HG03571 (cell line): ENCODE results near the gene SUPV3L1.
"Not testable (repeated sequence)": the region's sequence is repeated elsewhere in the genome, so short reads cannot be mapped to it uniquely, and the experiment has no call there.

ENCODE experiments used
- ATAC-seq: cut with Tn5 transposase; IDR thresholded peaks from one replicate; pipeline ENCODE4 v1.9.1; 2021; ENCODE audit not compliant: unreplicated experiment

Gene SUPV3L1

DNA sequence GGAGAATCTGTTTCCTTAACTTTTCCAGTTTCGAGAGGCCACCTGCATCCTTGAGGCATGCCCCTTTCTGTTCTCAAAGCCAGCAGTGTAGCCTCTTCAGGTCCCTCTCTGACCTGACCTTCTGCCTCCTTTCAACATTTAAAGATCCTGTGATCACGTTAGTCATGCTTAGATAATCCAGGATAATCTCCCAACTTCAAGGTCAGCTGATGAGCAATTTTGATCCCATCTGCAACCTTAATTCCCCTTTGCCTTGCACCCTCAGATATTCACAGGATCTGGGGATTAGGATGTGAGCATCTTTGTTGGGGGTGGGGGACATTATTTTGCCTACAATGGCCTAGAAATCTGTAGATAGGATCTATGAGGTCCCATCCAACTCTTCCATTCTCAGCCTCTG, 48.1 kb downstream of the SUPV3L1 start:
- ATAC-seq: no peak

DNA sequence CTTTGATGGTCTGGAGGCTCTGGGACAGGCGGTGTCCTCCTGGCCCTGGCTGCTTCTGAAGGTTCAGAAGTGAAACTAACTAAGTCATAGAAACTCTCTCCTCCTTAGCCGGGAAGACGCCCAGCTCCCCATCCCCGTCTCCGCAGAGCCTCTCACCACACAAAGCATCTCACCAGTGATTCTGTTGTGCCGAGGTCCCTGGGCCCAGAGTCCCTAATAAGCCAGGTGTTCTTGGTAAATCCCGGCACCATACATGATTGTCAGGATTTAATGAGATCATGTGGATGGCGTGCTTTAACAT, 49.5 kb downstream of the SUPV3L1 start:
- no peak for ATAC-seq

DNA sequence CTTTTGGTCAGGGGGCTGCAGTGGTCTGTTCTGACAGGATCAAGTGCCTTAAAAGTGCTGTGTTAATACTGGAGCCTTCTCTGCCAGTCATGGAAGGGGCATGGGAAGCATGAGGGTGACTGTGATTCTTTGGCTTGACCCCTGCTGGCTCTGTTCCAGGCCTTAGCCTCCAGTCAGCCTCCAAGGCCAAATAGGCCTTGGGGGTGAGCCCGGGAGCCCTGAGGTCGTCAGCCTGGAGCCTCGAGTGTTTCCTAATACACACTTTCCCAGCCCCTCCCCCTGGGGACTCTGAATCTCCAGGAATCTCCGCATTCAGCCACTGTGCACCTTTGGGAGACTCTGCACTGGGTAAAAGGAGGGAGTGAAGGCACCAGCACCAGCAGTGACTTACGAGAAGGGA, 50.1 kb downstream of the SUPV3L1 start:
- no peak for ATAC-seq

DNA sequence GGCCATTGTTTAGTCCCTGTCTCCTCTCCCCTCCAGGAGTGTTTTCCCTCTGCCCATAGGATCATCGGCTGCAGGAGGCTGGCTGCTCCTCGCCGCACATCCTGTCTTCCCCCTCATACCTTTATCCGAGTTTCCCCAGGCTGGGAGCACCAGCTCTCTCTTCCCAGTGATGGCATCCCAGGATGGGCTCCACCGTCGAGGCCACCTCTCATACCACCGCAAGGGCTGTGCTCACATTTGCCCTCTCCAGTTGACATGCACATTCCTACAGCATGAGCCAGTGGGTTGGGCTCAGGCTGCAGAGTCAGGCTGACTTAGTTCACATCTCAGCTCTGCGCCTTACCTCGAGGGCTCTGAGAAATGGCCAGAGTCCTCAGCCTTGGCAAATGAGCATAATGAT, 52.2 kb downstream of the SUPV3L1 start:
- no peak for ATAC-seq

DNA sequence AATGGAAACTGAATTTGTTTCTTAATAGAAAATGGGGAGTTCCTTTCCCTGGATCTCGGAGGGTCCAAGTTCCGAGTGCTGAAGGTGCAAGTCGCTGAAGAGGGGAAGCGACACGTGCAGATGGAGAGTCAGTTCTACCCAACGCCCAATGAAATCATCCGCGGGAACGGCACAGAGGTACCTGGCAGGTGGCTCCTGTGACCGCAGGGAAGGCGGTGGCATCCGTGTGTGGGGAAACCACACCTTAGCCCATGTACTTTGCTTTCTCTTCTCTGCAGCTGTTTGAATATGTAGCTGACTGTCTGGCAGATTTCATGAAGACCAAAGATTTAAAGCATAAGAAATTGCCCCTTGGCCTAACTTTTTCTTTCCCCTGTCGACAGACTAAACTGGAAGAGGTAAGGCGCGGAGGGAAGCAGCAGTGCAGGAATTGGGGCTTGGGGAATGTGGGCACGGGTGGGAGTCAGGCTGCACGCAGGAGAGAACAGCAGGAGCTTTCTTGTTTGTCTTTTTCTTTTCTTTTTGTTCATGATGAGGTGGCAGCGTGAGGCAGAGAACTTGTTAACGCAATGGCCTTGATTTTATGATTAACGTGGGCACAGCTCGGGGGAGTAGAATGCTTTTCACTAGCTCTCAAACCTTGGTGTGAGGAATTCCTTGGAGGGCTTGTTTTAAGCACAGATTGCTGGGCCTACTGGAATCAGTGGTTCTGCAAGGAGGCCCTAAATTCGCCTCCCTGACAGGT, 52.9 kb downstream of the SUPV3L1 start:
- no peak for ATAC-seq

DNA sequence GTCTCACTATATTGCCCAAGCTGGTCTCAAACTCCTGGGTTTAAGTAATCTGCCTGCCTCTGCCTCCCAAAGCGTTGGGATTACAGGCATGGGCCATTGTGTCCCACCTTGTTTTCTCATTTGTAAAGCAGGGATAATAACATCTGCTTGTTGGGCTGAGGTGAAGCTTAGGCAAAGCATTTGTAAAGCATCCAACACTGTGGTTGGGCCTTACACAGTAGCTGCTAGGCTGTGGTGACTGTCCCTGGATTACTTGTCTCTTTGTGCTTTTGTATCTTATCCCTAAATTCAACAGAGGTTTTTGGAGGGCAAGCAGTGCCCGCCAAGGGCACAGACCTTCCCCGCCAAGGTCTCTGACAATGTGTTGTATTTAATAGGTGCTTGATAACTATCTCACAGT, 54.4 kb downstream of the SUPV3L1 start:
- ATAC-seq: no peak

DNA sequence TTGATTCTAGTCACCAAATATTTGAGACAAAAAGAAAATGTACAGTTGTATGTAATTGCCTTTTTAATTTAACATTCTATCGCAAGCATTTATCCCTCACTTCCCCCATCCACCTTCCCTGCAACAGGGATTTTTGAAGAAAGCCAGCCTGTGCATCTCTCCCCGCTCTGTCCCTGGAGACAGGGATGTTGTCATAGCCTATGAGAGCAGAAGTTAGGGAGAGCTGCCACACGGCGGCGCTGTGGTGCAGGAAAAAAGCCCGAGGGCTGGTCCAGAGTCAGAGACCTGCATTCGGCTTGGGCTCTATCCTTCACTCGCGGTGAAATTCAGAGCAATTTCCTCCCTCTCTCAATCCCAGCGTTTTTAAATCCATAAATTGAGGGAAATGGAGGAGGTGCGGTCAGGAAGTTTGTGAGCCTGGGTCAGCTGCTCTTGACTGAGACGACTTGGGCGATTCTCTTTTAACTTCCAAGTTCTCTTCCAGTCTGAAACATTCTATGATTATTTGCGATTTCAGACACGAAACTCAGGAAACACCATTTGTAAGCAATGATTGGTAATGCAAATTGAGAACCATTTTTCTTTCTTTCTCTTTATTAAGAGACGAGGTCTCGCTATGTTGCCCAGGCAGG, 57.6 kb downstream of the SUPV3L1 start:
- peak; percentile 83 for ATAC-seq

DNA sequence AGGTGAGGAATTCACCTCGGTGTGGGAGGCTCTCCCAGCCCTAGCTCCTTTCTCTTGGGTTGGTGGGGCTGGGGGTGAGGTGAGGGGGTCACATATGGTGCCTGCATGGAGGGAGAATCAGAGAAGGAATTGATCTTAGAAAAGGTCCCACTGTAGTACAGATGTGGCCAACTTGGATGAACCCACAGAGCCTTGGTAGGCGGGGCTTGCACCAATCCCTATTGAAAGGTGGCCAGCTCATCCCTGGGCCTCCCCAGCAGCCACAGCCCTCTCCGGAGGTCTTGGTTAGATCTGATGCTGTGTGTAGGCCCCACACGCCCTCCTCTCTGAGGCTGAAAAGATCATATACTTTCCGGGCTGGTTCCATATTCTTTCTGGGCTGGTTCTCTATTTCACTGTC, 59.1 kb downstream of the SUPV3L1 start:
- ATAC-seq: no peak

DNA sequence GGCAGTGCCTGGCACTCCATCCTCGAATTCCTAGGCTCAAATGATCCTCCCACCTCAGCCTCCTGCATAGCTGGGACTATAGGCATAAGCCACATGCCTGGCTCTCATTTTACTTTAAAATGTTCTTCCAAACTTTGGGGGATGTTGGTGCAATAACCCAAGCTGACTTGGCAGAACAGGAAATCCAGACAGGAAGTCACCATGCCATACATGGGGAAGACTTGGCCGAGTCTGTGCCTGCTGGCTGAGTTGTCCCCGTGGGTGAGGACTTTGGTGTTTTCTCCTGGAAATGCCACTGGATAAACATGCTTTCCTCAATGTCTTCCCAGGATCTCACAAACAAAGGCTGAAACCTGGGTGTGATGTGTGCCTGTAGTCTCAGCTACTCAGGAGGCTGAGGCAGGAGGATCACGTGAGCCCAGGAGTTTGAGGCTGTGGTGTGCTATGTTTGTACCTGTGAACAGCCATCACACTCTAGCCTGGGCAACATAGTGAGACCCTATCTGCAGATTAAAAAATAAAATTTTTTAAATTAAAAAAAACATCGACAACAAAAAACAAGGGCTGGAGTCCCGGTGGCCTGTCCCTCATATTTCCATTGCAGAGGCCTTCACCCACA, 59.9 kb downstream of the SUPV3L1 start:
- ATAC-seq: no peak

DNA sequence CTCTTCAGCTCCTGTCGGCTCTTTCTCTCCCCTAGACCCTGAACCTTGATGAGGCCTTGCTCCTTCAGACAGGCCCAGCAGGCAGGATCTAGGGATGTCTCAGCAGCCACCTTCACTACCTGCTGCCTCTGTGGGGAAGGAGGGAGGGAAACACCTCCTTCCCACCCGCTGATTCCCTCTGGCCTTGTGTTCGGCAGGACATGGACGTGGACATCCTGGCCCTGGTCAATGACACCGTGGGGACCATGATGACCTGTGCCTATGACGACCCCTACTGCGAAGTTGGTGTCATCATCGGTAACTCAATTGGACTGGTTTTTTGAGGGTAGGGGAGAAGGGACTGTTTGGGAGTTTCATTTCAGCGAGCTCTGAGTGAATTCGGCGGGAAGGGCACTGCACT, 60.4 kb downstream of the SUPV3L1 start:
- ATAC-seq: no peak

DNA sequence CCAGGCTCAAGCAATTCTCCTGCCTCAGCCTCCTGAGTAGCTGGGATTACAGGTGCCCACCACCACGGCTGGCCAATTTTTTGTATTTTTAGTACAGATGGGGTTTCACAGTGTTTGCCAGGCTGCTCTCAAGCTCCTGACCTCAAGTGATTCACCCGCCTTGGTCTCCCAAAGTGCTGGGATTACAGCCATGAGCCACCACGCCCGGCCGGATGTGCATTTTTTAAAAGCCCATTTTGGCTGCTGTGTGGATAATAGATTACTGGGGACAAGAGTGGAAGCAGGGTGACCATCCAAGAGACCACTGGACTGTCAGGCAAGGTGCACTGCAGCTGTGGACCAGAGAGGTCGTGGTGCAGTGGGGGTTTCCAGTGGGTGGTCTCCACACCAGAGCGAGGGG, 61.5 kb downstream of the SUPV3L1 start:
- no peak for ATAC-seq

DNA sequence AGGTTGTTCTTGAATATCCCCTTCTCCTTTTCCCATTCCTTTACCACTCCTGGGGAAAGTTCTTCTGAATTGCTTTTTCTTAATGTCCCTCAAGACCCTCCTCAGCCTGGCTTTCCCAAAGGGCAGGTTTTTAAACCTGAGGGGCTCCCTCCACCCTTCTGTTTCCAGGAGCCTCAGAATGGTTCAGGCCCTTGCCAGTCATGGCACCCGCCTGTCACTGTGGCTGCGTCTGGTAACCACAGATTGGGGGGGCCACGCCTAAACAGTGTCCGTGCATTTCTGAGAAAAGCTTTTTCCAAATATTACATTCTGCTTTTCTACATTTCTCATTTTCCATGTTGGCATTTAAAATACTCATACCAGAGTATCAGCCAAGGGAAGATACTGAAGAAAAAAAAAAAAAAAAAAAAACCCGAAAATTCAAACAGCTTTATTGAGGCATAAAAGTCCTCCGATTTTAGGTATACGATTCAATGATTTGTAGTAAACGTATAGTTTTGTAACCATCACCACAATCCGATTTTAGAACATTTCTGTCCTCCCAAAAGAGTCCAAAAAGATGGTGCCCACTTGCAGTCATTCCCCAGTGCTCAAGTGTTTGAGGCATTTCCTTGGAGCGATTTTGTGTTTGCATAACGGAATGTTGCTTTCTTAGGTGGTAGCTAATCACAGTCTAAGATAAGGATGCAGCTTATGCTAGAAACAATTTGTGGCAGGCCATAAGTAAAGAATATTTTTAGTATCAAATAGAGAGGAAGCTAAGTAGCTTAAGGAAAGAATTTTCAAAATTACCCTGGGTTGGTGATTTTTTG, 62.2 kb downstream of the SUPV3L1 start:
- ATAC-seq: no peak

DNA sequence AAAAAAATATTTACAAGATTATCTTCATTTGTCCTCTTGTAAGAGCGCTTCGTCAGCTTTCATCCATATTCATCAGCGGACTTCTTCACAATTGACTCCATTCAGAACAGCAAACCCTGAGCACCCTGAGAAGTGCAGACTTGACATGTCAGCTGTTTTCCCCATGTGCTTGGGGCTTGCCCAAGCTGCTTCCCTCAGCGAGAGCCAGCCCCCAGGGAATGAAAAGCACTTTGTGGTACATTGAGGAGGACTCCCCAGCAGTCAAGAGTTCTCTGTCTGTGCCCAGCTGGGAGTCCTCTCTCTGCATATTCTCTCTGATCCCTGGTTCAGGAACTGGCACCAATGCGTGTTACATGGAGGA, 62.8 kb downstream of the SUPV3L1 start:
- no peak for ATAC-seq

DNA sequence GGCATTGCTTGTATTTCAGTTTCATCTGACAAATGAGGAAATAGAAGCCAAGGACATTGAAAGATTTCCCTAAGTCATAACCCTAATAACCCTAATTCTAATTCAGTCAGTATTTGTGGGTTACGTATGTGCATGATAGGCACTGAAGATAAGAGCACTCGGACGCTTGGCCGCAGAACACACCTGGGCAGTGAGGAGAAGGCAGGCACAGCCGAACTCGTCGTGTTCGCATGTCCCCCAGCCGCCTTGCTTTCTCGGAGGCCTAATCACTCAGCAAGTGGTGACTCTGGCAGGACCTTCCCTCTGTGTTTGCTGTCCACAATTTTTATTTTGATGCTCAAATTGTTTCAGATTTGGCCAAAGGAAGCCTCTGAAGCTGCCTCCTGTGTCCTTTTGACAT, 63.8 kb downstream of the SUPV3L1 start:
- no peak for ATAC-seq

DNA sequence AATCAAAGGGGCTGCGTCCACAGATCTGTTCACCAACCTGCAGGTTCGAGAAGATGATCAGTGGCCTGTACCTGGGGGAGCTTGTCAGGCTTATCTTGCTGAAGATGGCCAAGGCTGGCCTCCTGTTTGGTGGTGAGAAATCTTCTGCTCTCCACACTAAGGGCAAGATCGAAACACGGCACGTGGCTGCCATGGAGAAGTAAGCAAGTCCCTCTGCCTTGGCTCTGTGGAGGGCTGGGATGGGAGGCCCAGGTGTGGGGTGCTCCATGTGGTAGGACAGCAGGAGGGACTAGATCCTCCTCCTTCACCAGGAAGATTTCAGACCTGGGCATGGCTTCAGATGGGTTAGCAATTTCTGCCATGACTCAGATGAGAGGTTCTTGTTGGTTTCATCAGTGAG, 66.0 kb downstream of the SUPV3L1 start:
- ATAC-seq: no peak

DNA sequence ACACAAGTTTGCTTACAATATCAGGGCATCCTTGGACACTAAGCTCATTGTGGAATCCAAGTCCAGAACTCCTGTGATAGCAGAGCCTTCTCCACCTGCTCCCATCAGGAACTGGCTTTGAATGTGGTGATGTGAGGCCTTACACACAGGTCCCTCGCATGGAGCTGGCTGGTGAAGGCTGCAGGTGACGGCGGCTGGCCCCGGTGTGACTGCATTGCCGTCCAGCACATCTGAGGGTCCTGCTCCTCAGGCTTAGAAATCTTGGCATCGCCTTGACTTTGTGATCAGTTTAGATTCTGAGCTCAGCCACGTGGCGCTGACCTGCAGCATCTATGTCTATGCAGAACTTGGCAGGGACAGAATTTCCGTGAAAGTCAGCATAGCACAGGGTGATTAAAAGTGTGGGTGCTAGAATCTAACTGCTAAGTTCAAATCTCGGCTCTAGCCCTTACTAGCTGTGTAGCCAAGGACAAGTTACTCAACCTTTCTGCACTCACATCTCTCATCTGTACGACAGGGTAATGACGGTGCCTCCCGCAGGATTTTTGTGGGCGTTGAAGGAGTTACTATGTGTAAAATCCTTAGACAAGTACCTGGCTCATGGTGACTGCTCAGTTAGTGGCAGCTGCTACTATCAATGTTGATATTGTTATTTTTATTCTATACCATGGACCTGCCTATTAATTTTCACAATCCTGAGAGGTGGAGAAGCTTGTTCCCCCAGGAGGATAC, 66.7 kb downstream of the SUPV3L1 start:
- no peak for ATAC-seq

DNA sequence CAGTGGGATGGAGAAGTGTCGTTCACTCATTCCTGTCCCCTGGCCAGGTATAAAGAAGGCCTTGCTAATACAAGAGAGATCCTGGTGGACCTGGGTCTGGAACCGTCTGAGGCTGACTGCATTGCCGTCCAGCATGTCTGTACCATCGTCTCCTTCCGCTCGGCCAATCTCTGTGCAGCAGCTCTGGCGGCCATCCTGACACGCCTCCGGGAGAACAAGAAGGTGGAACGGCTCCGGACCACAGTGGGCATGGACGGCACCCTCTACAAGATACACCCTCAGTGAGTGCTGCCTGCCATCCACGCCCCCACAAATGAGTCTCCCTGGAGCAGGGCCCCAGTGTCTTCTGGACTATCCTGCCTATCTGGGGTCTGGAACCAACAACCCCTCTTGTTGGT, 67.3 kb downstream of the SUPV3L1 start:
- ATAC-seq: no peak

DNA sequence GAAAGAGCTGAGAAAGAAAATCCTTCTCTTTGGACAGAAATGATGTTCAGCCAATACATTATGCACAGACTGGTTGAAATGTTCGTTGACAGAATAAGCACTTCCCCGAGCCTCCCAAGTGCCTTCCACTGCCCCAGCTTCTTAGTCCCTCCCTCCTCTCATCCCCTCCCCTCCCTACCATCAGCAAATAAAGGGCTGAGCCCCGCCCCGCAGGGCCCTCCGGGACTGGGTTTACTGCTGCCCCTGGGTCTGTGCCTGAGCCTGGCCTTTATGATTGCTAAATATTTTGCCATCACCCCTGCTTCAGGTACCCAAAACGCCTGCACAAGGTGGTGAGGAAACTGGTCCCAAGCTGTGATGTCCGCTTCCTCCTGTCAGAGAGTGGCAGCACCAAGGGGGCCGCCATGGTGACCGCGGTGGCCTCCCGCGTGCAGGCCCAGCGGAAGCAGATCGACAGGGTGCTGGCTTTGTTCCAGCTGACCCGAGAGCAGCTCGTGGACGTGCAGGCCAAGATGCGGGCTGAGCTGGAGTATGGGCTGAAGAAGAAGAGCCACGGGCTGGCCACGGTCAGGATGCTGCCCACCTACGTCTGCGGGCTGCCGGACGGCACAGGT, 68.2 kb downstream of the SUPV3L1 start:
- ATAC-seq: no peak

DNA sequence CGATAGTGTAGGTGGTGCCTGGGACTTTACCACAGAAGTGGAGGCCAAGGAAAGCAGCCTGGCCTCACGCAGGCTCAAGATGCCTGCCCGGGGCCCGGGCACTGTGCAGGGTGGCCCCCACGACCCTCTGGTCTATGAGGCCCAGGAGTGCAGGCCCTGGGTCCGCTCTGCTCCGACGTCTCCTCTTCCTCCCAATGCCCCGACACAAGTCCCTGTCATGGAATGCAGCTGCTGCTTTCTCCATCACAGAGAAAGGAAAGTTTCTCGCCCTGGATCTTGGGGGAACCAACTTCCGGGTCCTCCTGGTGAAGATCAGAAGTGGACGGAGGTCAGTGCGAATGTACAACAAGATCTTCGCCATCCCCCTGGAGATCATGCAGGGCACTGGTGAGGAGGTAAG, 70.0 kb downstream of the SUPV3L1 start:
- no peak for ATAC-seq

DNA sequence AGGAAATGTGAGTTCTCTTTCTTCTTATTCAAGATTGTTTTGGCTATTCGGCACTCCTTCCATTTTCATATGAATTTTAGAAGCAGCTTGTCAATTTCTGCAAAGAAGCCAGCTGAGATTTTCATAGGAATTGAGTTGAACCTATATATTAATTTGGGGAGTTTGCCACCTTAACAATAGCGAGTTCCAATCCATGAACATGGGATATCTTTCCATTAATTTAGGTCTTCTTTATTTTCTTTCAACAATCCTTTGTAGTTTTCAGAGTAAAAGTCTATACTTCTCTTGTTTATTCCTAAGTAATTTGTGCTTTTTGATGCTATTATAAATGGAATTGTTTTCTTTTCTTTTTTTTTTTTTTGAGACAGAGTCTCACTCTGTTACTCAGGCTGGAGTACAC, 71.4 kb downstream of the SUPV3L1 start:
- not testable (repeated sequence) for ATAC-seq

DNA sequence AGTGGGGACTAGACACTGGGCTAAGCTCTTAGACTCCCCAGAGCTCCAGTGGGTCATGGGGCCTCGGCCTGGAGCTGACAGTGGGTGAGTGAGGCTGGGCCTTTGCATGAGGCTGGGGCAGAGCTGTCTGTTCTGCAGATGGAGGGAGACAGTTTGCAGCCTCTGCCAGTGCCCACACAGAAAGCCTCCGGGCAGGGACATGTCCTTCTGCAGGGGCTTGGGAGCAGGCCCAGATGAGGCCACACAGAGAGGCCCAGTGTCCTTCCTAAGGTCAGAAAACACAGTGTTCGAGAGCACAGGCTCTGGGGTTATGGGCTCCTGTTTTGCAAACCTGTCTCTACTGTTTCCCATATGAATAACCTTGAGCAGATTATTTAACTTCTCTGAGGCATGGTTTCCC, 73.1 kb downstream of the SUPV3L1 start:
- ATAC-seq: no peak
